Measurements from ENCODE around the gene EPHA2. TPM values are rescaled to one million over a fixed set of nuclear protein-coding genes. Genes with fewer than 3 reads are reported as not detected.
A peak's percentile ranks its signal among the peaks of the same experiment; 100 is the strongest.

Gene EPHA2
- total and polyA plus RNA-seq, 2 experiments from 2014 or later = 9.8 to 26.2 TPM

GRCh38 chr1:16114527-16115467 is 41.1 kb downstream of the EPHA2 start:
- no peaks in the 10 kb centered on the region for H3K36me3 ChIP-seq
- no peaks in the 10 kb centered on the region for H3K27me3 ChIP-seq
- no peak overlapping the region for H3K4me3 ChIP-seq
- peaks cover 33% of the 10 kb centered on the region for H3K4me1 ChIP-seq (ENCODE audit: low read depth)
- no peak overlapping the region for H3K27ac ChIP-seq
- DNase-seq (ENCODE audit: low read depth in 1 of 2, low spot score in 1 of 2) = peak in 1 of 2 donors; percentile 32
- TF ChIP-seq, protein P1, sequence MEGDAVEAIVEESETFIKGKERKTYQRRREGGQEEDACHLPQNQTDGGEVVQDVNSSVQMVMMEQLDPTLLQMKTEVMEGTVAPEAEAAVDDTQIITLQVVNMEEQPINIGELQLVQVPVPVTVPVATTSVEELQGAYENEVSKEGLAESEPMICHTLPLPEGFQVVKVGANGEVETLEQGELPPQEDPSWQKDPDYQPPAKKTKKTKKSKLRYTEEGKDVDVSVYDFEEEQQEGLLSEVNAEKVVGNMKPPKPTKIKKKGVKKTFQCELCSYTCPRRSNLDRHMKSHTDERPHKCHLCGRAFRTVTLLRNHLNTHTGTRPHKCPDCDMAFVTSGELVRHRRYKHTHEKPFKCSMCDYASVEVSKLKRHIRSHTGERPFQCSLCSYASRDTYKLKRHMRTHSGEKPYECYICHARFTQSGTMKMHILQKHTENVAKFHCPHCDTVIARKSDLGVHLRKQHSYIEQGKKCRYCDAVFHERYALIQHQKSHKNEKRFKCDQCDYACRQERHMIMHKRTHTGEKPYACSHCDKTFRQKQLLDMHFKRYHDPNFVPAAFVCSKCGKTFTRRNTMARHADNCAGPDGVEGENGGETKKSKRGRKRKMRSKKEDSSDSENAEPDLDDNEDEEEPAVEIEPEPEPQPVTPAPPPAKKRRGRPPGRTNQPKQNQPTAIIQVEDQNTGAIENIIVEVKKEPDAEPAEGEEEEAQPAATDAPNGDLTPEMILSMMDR (IDR thresholded peaks at IDR 0.05; ENCODE audit: low read depth, low read length) = no peak
- H3K9me3 ChIP-seq (ENCODE audit: low read depth) = no peaks in the 10 kb centered on the region

DNA sequence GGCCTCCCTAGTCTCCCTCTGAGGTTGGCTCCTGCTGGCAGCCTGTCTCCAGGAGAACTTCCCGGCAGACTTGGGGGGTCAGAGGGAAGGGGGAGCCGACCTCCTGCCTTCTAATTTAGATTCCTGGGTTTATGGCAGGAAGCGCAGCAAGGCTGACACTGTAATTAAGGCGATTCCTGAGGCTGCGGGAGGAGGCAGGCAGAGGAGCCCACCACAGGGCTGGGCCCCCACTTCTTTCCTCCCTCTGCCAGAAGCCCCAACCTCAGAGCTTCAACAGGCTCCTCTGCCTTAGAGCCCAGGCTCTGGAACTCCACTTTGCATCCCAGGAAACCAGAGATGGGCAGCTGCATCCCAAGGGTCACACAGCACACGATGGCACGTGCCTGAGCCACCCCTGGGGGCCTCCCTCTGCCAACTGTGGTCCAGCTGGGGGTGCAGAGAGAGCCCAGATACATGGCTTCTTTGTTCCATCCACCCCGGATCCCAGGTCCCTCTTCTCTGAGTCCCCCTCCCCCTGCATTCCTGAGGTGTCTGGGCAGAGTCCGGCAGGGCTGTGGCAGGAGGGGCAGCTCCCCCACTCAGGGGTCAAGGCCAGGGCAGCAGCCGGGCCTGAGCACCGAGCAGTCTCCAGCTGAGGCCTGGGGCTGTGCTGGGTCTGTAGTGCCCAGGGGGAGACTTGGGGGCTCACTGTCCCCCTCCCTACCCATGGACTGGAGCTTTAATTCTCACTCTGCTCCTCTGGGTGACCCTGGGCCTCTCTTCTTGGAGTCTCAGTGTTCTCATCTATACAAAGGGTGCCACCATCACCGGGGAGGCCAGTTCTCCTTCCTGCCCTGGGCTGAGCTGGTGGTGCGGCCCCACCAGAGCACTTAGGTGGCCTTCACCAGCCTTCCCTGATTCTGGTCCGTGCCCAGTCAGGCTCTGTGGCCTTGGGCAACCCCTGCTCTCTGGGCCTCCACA is 43.0 kb downstream of the EPHA2 start:
- peaks cover 33% of the 10 kb centered on the region for H3K4me1 ChIP-seq (ENCODE audit: low read depth)
- no peaks in the 10 kb centered on the region for H3K9me3 ChIP-seq (ENCODE audit: low read depth)
- peak; percentile 68 to 87 for DNase-seq (ENCODE audit: low read depth in 1 of 2, low spot score in 1 of 2)
- no peak overlapping the region for H3K4me3 ChIP-seq
- H3K27ac ChIP-seq = no peak overlapping the region
- no peaks in the 10 kb centered on the region for H3K27me3 ChIP-seq
- TF ChIP-seq, protein P1 (IDR thresholded peaks at IDR 0.05; ENCODE audit: low read depth, low read length) = no peak
- no peaks in the 10 kb centered on the region for H3K36me3 ChIP-seq

GRCh38 chr1:16111771-16112595 is 43.9 kb downstream of the EPHA2 start:
- Histone ChIP-seq H3K36me3 (no peaks in the 10 kb centered on the region), H3K4me3 (no peak overlapping the region), H3K27ac (peak overlapping the region; percentile 4), H3K4me1 (ENCODE audit: low read depth) (peaks cover 33% of the 10 kb centered on the region), H3K27me3 (no peaks in the 10 kb centered on the region), H3K9me3 (ENCODE audit: low read depth) (no peaks in the 10 kb centered on the region)
- TF ChIP-seq, protein P1 (IDR thresholded peaks at IDR 0.05; ENCODE audit: low read depth, low read length) = no peak
- peak in 1 of 2 donors; percentile 86 for DNase-seq (ENCODE audit: low read depth in 1 of 2, low spot score in 1 of 2)

GRCh38 chr1:16110884-16111283 is 45.0 kb downstream of the EPHA2 start:
- no peak overlapping the region for H3K4me3 ChIP-seq
- no peaks in the 10 kb centered on the region for H3K9me3 ChIP-seq (ENCODE audit: low read depth)
- TF ChIP-seq, protein P1 (IDR thresholded peaks at IDR 0.05; ENCODE audit: low read depth, low read length) = no peak
- no peaks in the 10 kb centered on the region for H3K36me3 ChIP-seq
- H3K27ac ChIP-seq = no peak overlapping the region
- H3K4me1 ChIP-seq (ENCODE audit: low read depth) = peaks cover 28% of the 10 kb centered on the region
- no peak for DNase-seq (ENCODE audit: low read depth in 1 of 2, low spot score in 1 of 2)
- H3K27me3 ChIP-seq = no peaks in the 10 kb centered on the region

DNA sequence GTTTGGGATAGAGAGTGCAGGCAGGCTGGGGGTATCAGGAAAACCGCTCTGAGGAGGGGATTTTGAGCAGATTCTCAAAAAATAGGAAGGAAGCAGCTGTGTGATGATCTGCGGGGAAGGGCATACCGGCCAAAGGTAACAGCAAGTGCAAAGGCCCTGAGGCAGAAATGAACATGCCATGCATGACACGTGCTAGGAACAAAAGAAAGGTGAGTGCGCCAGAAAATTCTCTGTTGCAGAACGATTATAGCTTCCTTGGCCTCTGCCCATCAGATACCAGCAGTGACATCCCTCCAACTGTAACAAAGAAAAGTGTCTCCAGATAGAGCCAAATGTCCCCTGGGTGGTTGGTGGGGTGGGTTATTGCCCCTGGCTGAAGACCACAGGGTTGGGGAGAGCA is 45.4 kb downstream of the EPHA2 start:
- H3K9me3 ChIP-seq (ENCODE audit: low read depth) = no peaks in the 10 kb centered on the region
- TF ChIP-seq, protein P1 (IDR thresholded peaks at IDR 0.05; ENCODE audit: low read depth, low read length) = no peak
- no peaks in the 10 kb centered on the region for H3K36me3 ChIP-seq
- H3K27me3 ChIP-seq = no peaks in the 10 kb centered on the region
- no peak overlapping the region for H3K27ac ChIP-seq
- H3K4me3 ChIP-seq = no peak overlapping the region
- DNase-seq (ENCODE audit: low read depth in 1 of 2, low spot score in 1 of 2) = no peak
- peaks cover 24% of the 10 kb centered on the region for H3K4me1 ChIP-seq (ENCODE audit: low read depth)

Measured in cardiac muscle cell (in vitro differentiated cells and primary cell).